Endothelial cell of umbilical vein (primary cell): Measurements from ENCODE around the gene ZC3H12A. TPM values are rescaled to one million over a fixed set of nuclear protein-coding genes. Genes with fewer than 3 reads are reported as not detected.

Source experiments
- BruUV-seq: library from RNA; stranded (reverse); fragments of 400-500 nt; replicated peaks from 2 replicates; lab custom pipeline; 2021; lab: Mats Ljungman, UMichigan
- CTCF ChIA-PET: fragments of 300-600, 350-600 bp; sonication (Branson Sonifier 250); formaldehyde crosslinking; loops from one replicate; lab custom pipeline; 2021; ENCODE audit warnings: antibody characterized with exemption, inconsistent platforms; lab: Charles Lee
- POLR2A ChIA-PET: fragments of 300-600, 350-600 bp; sonication (Branson Sonifier 250); formaldehyde crosslinking; loops from one replicate; lab custom pipeline; 2021; ENCODE audit warnings: antibody characterized with exemption, inconsistent platforms; lab: Charles Lee
- DNase-seq: peaks from one replicate; pipeline ENCODE4 v3.0.0-alpha.2; 2011; ENCODE audit warnings: low read depth, low spot score
- FAIRE-seq: peaks from 2 replicates; lab custom pipeline; 2011; peaks lifted over from hg19 to GRCh38; lab: Jason Lieb, UNC
- H2AFZ ChIP-seq: 2 replicates; pipeline ENCODE4 v1.6.0; 2012; ENCODE audit warnings: low read depth, low read length, control low read depth, inconsistent platforms
- H3K27ac ChIP-seq: 2 replicates; pipeline ENCODE4 v1.5.1; 2011; ENCODE audit warnings: low read depth, mild to moderate bottlenecking, control low read depth, low read length, moderate library complexity; ENCODE audit not compliant: insufficient read depth
- H3K27me3 ChIP-seq, 2 experiments: 2 replicates each; pipeline versions ENCODE4 v1.6.0 to v1.6.1; 2011; ENCODE audit warnings: low read length in 2 of 2, mixed read lengths in 1 of 2; ENCODE audit not compliant: control insufficient read depth in 2 of 2, insufficient read depth in 2 of 2
- H3K36me3 ChIP-seq, 2 experiments: 2 replicates in 1 of 2; 3 replicates in 1 of 2; pipeline ENCODE4 v1.5.1; 2011; ENCODE audit warnings: low read length in 2 of 2, mild to moderate bottlenecking in 1 of 2, moderate library complexity in 1 of 2; ENCODE audit not compliant: control insufficient read depth in 2 of 2, insufficient read depth in 2 of 2; ENCODE audit errors: extremely low read depth in 1 of 2
- H3K4me1 ChIP-seq: 3 replicates; pipeline ENCODE4 v1.5.1; 2011; ENCODE audit warnings: mild to moderate bottlenecking, low read length; ENCODE audit not compliant: control insufficient read depth, insufficient read depth; ENCODE audit errors: extremely low read depth
- H3K4me2 ChIP-seq: 2 replicates; pipeline ENCODE4 v1.6.1; 2011; ENCODE audit warnings: low read length, control low read depth, mixed read lengths; ENCODE audit not compliant: insufficient read depth
- H3K4me3 ChIP-seq, 3 experiments: fragments of 200-600 bp in 1 of 3; sonication (generic), shearing (Covaris generic) in 1 of 3; replicated peaks in 1 of 3; 2 replicates each; pipeline ENCODE4 v1.5.1; 2011 to 2016; ENCODE audit warnings: control low read depth in 3 of 3, low read length in 3 of 3, mild to moderate bottlenecking in 2 of 3, inconsistent platforms in 1 of 3, low read depth in 1 of 3, moderate library complexity in 1 of 3; ENCODE audit not compliant: insufficient read depth in 1 of 3
- H3K79me2 ChIP-seq: 2 replicates; pipeline ENCODE4 v1.6.0; 2012; ENCODE audit warnings: low read length, inconsistent platforms; ENCODE audit not compliant: control insufficient read depth, insufficient read depth
- H3K9ac ChIP-seq: replicated peaks from 2 replicates; pipeline ENCODE3; 2011; ENCODE audit warnings: low read length, control low read depth; ENCODE audit not compliant: insufficient read depth; ENCODE audit errors: extremely low read depth
- H3K9me1 ChIP-seq: replicated peaks from 3 replicates; pipeline ENCODE4 v1.6.0; 2011; ENCODE audit warnings: mild to moderate bottlenecking, low read length; ENCODE audit not compliant: control insufficient read depth, insufficient read depth; ENCODE audit errors: extremely low read depth
- H3K9me3 ChIP-seq: replicated peaks from 2 replicates; pipeline ENCODE4 v1.5.1; 2012; ENCODE audit warnings: low read length, inconsistent platforms; ENCODE audit not compliant: control insufficient read depth, insufficient read depth
- H4K20me1 ChIP-seq: replicated peaks from 2 replicates; pipeline ENCODE3; 2011; ENCODE audit warnings: mild to moderate bottlenecking, low read length; ENCODE audit not compliant: control insufficient read depth, insufficient read depth; ENCODE audit errors: extremely low read depth
- CTCF ChIP-seq, 2 donors: IDR thresholded peaks; 1 replicate in 1 of 2; 2 replicates in 1 of 2; pipeline ENCODE4 v1.5.1; 2011; ENCODE audit warnings: low read length in 2 of 2, mild to moderate bottlenecking in 2 of 2, moderate library complexity in 2 of 2, control low read depth in 1 of 2, inconsistent platforms in 1 of 2, low read depth in 1 of 2; ENCODE audit not compliant: insufficient read depth in 1 of 2; ENCODE audit errors: extremely low read depth in 1 of 2
- EZH2 ChIP-seq: IDR thresholded peaks from 2 replicates; pipeline ENCODE4 v1.6.1; 2012; ENCODE audit warnings: borderline replicate concordance, low read depth, mild to moderate bottlenecking, moderate library complexity, low read length, inconsistent platforms; ENCODE audit not compliant: severe bottlenecking
- FOS ChIP-seq: IDR thresholded peaks from 2 replicates; pipeline ENCODE4 v1.6.1; 2011; ENCODE audit warnings: mild to moderate bottlenecking, low read length, moderate library complexity, borderline replicate concordance; ENCODE audit not compliant: insufficient read depth
- GATA2 ChIP-seq: IDR thresholded peaks from 2 replicates; pipeline ENCODE4 v1.7.0; 2011; ENCODE audit warnings: low read depth, mild to moderate bottlenecking, moderate library complexity, mixed read lengths, low read length; ENCODE audit not compliant: insufficient read length, insufficient read depth
- JUN ChIP-seq: IDR thresholded peaks from 2 replicates; pipeline ENCODE4 v1.6.1; 2011; ENCODE audit warnings: borderline replicate concordance, low read depth; ENCODE audit not compliant: insufficient read length, insufficient read depth
- POLR2A ChIP-seq: IDR thresholded peaks from 2 replicates; pipeline ENCODE4 v1.6.1; 2012; ENCODE audit warnings: low read depth, mild to moderate bottlenecking, control low read depth, low read length
- dilution Hi-C: fragments of 300-500 bp; cut with MboI; formaldehyde crosslinking; loops from one replicate; pipeline ENCODE4 v1.15.0; 2019; ENCODE audit warnings: low sequenced_read_pairs; ENCODE audit not compliant: extremely low pct_ligation_motif_present
- intact Hi-C: fragments of 100-400 bp; cut with micrococcal nuclease; formaldehyde crosslinking; loops from one replicate; pipeline ENCODE4 v1.10.0; 2022
- polyA plus RNA-seq, 4 experiments: library from polyadenylated mRNA; depleted of rRNA in 3 of 4; stranded (reverse) in 3 of 4; unstranded in 1 of 4; fragments of >200 nt; gene quantifications; 2 replicates each; pipeline versions ENCODE4 v1.2.1 to v1.2.3, GENCODE V29; 2011 to 2012; ENCODE audit warnings: missing spikeins in 1 of 4
- total RNA-seq: library from RNA; stranded (reverse); gene quantifications from 2 replicates; pipeline ENCODE4 v1.2.3, GENCODE V29; 2021
- TF ChIP-seq, protein P1 (sequence below): IDR thresholded peaks from 2 replicates; pipeline ENCODE4 v1.6.1; 2011; ENCODE audit not compliant: insufficient read depth, insufficient read length

The ZC3H12A gene
- total and polyA plus RNA-seq, 2 donors (not counting 3 experiments of a cell fraction or from before 2014, with no cell fraction given) = 6.3 to 9.4 TPM

DNA sequence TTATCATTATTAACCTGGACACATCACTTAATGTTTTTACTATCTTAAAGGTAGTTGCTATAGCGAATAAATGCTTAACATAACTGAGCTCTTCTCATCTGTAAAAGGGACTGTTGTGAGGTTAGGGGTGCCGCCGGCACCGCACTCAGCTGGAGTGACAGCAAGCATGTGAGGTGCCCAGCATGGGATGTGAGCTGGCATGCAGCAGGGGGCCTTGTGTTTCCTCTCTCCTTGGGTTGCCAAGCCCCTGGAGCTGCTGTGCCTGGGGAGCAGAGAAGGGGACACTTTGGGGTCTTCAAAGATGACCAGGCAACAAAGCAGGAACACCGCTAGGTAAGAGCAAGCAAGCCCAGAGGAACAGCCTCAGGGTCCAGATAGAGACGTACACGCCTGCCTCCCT is 2.1 kb upstream of the ZC3H12A start:
- Histone ChIP-seq H3K9me3 (no peaks in the 10 kb centered on the region), H3K9me1 (no peaks in the 10 kb centered on the region), H3K4me3 (no peak overlapping the region), H3K4me1 (peaks cover 53% of the 10 kb centered on the region), H3K36me3 (no peaks in the 10 kb centered on the region), H3K9ac (no peak overlapping the region), H3K27ac (peak overlapping the region; percentile 76), H3K79me2 (peaks cover 23% of the 10 kb centered on the region), H2AFZ (no peak overlapping the region), H4K20me1 (no peaks in the 10 kb centered on the region), H3K4me2 (no peak overlapping the region), H3K27me3 (no peaks in the 10 kb centered on the region)
- ChIA-PET CTCF (interaction anchor here (1.0 to 8.9 kb wide), 6 partner anchors 10 to 218 kb away, joined by 3 to 158 read pairs (median 6); partner anchors contain the start of gene MEAF6), POLR2A (interaction anchor here (1.1 kb wide), 1 partner anchor 15 kb away, joined by 4 read pairs; no protein-coding TSS in a partner anchor)
- dilution Hi-C loops = no loop called here
- BruUV-seq = no TSS peak
- DNase-seq (no peak), FAIRE-seq (no peak)
- TF ChIP-seq, protein P1, sequence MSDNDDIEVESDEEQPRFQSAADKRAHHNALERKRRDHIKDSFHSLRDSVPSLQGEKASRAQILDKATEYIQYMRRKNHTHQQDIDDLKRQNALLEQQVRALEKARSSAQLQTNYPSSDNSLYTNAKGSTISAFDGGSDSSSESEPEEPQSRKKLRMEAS = no peak
- no peak for TF ChIP-seq CTCF (IDR thresholded peaks at IDR 0.05; ENCODE audit: extremely low read depth in 1 of 2, insufficient read depth in 1 of 2, low read depth in 1 of 2, low read length in 2 of 2)
- intact Hi-C loops = loop anchor here (2.0 to 10.0 kb wide), 3 partner anchors 83 to 393 kb away; partner anchors contain the start of genes C1orf122, SNIP1 and YRDC

- Histone ChIP-seq H2AFZ (no peak overlapping the region), H3K79me2 (peaks cover 30% of the 10 kb centered on the region), H3K4me3 (no peak overlapping the region), H3K9me3 (no peaks in the 10 kb centered on the region), H3K27me3 (no peaks in the 10 kb centered on the region), H3K9me1 (no peaks in the 10 kb centered on the region), H3K9ac (no peak overlapping the region), H3K36me3 (no peaks in the 10 kb centered on the region), H3K4me1 (peaks cover 60% of the 10 kb centered on the region), H3K4me2 (peak overlapping the region; percentile 47), H4K20me1 (no peaks in the 10 kb centered on the region), H3K27ac (no peak overlapping the region)
- ChIA-PET POLR2A (interaction anchor here (0.6 kb wide), 1 partner anchor 23 kb away, joined by 8 read pairs; no protein-coding TSS in a partner anchor), CTCF (interaction anchor here (1.4 to 8.9 kb wide), 5 partner anchors 10 to 41 kb away, joined by 3 to 158 read pairs (median 8); partner anchors contain the start of gene MEAF6)
- BruUV-seq = no TSS peak
- dilution Hi-C loops = no loop called here
- intact Hi-C loops = loop anchor here (2.0 to 10.0 kb wide), 3 partner anchors 82 to 392 kb away; partner anchors contain the start of genes C1orf122, SNIP1 and YRDC
- DNase-seq = no peak
- TF ChIP-seq POLR2A (no peak), GATA2 (no peak), EZH2 (no peak), JUN (no peak), FOS (no peak), CTCF (IDR thresholded peaks at IDR 0.05; ENCODE audit: extremely low read depth in 1 of 2, insufficient read depth in 1 of 2, low read depth in 1 of 2, low read length in 2 of 2) (no peak)
- TF ChIP-seq, protein P1 = no peak
- no peak for FAIRE-seq
Observed at GRCh38 chr1:37472994-37473393, 1.4 kb upstream of the ZC3H12A start.
